ENCODE data around the gene UBASH3B.

GRCh38 chr11:122686111-122686510, 30.6 kb downstream of the UBASH3B start:
- TF ChIP-seq, protein P1, sequence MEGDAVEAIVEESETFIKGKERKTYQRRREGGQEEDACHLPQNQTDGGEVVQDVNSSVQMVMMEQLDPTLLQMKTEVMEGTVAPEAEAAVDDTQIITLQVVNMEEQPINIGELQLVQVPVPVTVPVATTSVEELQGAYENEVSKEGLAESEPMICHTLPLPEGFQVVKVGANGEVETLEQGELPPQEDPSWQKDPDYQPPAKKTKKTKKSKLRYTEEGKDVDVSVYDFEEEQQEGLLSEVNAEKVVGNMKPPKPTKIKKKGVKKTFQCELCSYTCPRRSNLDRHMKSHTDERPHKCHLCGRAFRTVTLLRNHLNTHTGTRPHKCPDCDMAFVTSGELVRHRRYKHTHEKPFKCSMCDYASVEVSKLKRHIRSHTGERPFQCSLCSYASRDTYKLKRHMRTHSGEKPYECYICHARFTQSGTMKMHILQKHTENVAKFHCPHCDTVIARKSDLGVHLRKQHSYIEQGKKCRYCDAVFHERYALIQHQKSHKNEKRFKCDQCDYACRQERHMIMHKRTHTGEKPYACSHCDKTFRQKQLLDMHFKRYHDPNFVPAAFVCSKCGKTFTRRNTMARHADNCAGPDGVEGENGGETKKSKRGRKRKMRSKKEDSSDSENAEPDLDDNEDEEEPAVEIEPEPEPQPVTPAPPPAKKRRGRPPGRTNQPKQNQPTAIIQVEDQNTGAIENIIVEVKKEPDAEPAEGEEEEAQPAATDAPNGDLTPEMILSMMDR (conservative IDR thresholded peaks at IDR 0.05; ENCODE audit: low read length) = no peak
- no peak for TF ChIP-seq EZH2phosphoT487 (IDR thresholded peaks at IDR 0.05; ENCODE audit: borderline replicate concordance)
